Suppressor macrophage (primary cell): ENCODE data around the gene C2CD4A.
A peak's percentile ranks its signal among the peaks of the same experiment; 100 is the strongest.
"Not testable (repeated sequence)": the region's sequence is repeated elsewhere in the genome, so short reads cannot be mapped to it uniquely, and the experiment has no call there.

Experiments used
- DNase-seq, 4 experiments: peaks; one replicate each; pipeline ENCODE4 v3.0.0-alpha.2; 2020 to 2022
- total RNA-seq, 17 experiments: gene quantifications; one replicate each; lab custom pipeline; 2026; ENCODE audit warnings: mixed read lengths in 6 of 17, inconsistent platforms in 3 of 17; lab: John Stamatoyannopoulos, UW

The C2CD4A gene, protein sequence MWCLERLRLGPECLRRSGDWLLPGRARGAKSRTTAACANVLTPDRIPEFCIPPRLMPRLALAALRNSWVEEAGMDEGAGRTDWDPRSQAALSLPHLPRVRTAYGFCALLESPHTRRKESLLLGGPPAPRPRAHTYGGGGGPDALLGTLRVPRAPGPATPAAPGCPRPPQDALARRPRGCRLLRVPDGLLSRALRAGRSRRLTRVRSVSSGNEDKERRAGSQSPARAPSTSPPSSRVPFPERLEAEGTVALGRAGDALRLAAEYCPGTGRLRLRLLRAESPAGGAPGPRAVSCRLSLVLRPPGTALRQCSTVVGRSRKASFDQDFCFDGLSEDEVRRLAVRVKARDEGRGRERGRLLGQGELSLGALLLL
- 0 to 1.9 (median 0.06) reads per million in 17 experiments for total RNA-seq

DNA sequence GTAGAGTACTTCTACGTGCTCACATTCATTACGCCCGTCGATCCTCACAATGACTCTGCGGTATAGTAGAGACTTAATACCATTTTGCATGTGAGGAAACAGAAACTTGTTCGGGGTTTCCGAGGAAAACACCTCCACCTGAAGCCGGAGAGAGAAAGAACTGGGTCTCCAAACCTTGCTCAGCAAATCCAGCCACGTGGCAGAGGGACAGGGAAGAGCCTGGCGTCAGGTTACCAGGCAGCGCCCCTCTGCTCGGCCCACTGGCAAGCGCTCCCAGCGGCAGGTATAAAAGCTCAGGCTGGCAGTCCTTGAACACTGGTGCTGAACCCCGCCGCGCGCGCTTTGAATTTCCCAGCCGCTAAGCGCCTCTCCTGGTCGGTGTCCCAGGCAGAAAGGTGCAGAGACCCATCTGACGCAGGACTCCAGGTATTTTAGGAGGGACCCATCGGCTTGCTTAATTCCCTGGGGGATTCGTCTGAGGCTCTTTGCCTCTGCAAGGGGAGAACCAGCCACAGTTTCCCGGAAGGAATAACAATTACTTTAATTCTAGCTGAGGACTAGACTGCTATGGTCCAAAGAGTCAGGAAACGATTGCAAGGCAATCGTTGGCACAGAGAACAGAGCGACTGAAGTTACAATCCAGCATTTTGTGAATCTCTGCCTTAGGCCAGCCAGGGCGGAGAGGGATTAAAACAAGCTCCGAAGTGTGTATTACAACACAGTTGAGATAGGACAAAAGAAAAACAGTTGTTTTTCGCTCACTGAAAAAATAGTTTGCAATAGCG lies at the start of gene C2CD4A:
Gene C2CD4A, plus strand, starts transcription at position 315 of the 785 bp plus-strand sequence. CDS start 637 bp downstream, outside the sequence.
- DNase-seq = peak; percentile 17 to 53 (median 34)

DNA sequence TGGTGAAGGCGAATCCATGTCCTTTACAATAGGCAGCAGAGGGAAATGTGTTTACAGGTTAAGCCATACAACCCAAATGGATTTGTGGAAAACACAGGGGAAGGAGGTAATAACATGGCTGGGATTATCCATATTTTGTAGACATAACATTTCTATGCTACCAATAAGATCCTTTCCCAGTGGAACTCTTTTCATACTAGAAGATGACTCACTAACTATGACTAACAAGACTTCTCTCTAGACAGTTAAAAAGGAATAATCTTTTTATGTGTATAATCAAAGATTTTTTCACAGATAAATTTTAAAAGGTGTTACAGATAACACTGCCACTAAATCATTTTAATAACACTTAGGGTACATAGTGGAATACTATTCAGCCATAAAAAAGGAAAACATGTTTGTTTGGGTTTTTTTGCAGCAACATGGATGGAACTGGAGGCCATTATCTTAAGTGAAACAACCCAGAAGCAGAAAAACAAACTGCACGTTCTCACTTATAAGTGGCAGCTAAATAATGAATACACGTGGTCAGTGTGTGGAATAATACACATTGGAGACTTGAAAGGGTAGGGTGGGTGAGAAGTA lies 46.1 kb upstream of the C2CD4A start:
- no peak for DNase-seq

DNA sequence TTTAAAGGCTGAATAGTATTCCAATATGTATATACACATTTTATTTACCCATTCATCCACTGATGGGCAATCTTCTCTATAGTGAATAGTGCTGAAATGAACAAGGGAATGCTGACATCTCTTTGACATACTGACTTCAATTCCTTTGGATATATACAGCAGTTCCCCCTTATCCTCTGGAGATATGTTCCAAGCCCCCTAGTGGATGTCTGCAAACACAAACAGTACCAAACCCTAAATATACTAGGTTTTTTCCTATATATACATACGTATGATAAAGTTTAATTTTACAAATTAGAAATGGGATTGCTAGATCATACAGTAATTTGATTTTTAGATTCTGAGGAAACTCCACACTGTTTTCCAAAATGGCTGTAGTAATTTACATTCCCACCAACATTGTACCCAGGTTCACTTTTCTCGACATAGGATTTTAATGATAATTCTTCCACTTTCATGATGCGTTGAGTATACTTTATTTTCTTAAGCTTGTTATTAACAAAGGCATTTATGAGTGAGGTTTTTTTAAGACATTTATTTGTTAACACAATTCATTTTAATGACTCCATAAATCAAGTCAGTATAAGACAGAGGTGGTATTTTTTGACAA lies 44.7 kb upstream of the C2CD4A start:
- DNase-seq = peak in 3 of 4 experiments; percentile 5 to 36 (median 6)

DNA sequence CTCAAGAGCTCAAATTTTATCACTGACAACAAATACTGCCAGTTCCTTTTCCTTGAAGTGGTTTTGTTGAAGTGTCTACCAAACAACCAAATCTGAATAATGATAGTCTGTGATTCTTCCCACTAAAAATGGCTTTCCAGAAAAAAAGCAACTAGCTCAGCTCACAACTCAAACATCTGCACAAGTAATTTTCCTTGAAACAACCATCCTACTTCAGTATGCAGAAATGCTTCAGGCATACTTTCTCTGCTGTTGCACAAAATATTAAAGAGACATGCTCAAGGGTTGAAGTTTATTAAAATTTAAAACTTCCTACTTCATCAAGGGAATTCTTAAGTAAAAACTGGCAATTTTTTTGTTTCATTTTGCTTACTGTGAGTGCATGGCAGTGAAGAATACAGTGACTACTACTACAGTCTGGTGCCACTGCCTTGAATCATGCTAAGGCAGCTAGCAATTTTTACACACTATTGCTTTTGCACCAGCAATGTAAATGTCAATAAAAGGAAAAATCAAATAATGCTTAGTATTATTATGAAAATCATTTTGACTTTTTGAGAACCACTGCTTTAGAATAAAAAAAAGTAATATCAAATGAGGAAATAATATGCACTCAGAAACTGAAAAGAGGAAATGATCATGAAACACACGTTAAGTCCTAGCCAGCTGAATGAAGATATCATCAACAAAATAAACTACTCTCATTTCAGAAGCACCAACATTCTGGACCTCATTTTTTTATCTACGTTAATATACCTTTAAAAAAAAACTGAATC lies 40.1 kb upstream of the C2CD4A start:
- DNase-seq = peak in 2 of 4 experiments; percentile 52 to 56

DNA sequence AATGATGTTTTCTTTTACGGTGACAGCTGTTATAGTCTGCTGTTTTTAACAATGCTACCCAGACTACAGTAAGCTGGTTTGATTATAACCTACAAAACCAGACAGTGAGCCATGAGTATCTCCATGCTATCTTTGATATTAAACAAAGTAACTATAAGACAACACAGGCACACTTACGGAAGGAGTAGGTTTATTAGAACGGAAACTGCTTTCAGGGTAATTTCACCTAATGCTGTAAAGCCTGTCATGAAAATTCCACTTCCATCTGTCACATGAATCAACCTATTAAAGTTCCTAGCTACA lies 39.6 kb upstream of the C2CD4A start:
- no peak for DNase-seq

DNA sequence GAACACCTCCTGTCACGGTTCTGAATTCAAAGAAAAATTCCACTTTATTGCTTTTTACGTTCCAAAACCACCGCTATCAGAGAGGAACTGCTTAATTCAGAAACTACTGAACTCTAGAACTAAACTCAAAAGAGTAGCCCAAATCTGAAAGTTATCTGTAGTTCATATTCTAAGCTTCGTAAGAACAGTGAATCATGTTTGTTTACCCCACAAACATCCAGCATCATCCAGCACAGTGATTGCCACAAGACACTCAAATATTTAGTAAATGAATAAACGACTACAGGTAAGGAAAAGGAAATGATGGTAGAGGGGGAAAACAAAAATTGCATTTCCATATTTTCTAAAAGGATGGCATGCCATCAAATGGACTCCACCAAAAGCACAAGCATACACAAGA lies 38.9 kb upstream of the C2CD4A start:
- DNase-seq = no peak

DNA sequence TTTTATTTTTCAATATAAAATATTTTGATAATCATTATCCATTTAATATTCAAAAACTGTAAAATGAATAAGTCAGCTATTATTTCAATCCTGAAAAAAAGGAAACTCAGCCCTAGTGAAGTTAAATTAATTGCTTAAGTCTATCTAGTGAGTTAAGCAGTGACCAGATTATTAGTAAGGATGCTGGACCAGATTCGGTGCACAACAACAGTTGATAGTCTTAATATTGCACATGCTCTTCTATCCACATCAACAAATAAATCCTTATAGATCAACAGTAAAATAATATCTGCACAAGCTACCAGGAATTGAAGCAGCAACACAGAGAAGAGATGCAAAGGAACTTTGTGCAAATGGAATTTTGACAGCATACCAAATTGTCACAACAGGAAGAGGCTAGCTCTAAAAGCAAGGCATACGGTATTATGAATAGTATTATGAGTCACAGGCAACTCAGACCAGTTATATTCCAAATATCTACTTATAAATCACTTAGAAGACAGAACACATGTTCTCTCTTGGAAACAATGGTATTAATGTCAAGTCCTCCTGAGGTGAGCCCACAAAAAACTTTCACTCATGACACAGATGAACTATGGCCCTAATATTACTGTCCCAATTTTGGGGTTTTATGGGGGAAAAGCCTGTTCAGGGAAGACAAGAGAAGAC lies 31.4 kb upstream of the C2CD4A start:
- no peak for DNase-seq

DNA sequence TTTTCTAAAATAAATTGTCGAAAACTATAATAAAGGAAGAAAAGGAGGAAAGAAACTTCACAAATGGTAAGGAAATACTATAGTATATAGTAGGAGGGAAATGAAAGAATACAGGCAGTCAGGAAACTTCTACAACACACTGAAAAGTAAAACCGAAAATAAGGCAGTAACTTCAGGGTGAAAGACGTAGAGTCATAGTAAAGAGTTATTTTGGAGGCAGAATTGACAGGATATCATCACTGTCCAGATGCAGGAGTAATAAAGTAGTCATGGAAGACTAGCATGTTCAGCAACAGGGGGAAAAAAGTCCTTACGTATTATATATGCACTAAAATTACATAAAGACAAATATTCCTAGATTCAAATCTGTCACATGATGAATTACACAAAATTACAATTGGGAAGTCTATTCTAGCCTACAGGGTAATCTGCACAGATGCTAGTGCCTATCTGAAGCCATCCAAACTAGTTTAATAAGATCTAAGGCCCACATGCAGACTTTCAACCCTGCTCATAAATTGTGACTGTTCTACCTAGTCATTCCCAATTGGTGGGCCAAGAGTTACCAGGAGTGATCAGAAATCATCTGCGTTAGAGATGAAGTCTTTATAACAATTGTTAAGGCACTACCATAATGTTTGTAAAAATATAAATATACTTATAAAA lies 20.6 kb upstream of the C2CD4A start:
- no peak for DNase-seq

DNA sequence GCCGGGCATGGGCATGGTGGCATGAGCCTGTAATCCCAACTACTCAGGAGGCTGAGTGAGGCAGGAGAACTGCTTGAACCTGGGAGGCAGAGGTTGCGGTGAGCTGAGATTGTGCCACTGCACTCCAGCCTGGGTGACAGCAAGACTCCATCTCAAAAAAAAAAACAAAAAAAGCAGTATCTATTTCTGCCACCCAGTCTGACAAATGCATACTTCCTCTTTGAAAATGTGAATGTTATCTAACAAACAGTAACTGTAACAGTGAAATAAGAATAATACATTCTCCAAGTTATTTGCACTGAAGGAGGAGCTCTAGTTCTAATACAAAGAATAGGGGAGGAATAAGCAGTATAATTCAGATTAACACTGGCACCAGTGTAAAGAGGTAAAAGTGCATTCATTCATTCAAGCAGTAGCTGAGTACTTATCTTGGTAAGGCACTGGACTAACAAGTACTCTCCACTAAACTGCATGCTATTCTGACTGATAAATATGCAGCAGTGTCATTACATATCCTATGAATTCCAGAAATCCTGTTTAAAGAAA lies 19.4 kb upstream of the C2CD4A start:
- peak in 2 of 4 experiments; percentile 42 to 43 for DNase-seq

DNA sequence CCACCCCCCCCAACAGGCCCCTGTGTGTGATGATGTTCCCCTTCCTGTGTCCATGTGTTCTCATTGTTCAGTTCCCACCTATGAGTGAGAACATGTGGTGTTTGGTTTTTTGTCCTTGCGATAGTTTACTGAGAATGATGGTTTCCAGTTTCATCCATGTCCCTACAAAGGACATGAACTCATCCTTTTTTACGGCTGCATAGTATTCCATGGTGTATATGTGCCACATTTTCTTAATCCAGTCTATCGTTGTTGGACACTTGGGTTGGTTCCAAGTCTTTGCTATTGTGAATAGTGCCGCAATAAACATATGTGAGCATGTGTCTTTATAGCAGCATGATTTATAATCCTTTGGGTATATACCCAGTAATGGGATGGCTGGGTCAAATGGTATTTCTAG lies 18.5 kb upstream of the C2CD4A start:
- DNase-seq = not testable (repeated sequence)

DNA sequence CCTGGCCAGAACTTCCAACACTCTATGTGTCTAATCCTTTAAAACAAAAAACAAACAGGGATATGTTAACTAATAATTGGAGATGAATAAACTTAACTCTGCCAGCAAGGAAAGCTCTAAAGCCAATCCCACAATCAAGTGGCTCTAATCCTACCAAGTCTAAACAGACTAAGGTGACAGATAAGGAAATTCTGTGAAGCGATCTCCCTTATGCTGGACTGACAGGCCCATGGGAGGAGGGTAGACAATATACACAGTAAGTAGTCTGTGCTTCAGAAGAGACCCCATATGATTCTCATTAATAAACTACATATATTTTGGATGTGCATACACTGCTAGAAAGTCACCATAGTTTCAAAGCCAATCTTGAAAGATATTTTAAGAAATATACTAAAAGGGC lies 16.7 kb upstream of the C2CD4A start:
- no peak for DNase-seq

DNA sequence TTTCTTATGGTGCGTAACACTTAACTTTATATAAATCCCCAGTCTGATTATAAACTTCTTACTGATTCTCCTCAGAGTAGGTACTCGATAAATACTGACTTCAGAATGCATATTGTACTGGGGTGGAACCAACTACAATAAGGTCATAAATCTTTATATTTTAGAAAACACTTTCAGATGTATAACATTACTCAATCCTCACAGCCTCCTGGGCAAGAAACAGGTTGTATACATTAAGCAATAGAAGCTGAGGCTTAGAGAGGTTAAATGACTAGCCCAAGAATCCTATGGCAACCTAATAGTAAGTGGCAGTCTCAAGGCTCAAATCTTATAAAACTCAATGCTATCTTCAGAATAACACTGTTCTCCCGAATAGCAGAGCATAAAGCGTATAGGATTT lies 15.6 kb upstream of the C2CD4A start:
- no peak for DNase-seq

DNA sequence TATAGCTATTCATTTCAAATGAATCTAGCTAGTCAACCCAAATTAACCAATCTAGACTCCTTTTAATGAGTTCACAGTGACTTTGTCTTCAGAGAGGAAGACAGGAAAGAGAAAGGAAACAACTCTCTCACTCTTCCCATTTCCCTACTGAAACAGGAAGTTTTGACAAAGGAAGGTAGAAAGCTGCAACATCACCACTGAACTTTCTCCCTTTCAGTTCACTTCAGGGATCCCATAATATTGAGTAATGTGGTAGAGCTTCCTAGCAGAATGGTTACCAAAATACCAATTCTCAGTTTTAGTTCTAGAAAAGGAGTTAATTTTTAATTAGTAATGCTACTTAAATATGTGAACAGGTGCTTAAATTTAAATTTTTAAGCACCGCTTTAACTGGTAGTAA lies 14.1 kb upstream of the C2CD4A start:
- peak in 2 of 4 experiments; percentile 36 to 44 for DNase-seq

DNA sequence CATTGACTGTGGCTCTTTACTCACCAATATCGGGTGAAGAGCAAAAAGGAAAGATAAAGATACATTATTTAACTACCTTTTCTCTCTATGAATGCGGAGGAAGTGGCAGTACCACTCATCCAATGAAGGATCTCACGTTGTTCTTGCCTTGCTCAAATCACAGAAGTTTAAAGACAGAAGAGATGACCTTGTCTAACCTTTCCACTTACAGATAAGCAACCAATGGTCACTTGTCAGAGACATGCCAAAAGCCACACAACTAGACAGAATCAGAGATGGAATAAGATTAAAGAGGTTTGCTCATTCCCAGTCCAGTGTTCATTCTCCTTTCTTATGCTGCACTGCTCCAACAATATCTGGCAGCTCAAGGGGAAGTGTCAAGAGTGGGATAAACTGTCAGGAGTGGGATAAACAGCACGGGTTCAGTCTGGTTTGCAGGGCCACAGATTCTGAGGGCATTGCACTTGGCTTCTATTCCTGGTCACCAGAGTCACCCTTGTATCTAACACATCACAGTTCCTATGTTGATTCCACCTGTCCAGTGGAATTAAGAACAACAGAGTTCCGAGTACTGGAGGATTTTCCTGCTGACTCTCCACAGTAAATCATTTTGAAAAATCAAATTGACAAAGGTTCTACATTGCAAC lies 13.2 kb upstream of the C2CD4A start:
- no peak for DNase-seq

DNA sequence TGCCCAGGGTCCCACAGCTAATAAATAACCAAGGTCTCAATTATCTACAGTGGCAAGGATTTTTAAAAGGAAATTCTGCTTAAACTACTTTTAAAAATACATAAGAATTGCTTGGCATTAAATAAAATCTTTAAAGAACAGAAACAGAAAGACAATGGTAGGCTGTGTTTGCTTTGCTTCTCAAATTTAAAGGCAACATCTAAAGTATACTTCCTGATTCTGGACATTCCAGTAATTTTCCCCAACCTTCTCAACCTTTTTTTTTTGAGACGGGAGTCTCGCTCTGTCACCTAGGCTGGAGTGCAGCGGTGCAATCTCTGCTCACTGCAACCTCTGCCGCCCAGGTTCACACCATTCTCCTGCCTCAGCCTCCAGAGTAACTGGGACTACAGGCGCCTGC lies 11.8 kb upstream of the C2CD4A start:
- DNase-seq = no peak

DNA sequence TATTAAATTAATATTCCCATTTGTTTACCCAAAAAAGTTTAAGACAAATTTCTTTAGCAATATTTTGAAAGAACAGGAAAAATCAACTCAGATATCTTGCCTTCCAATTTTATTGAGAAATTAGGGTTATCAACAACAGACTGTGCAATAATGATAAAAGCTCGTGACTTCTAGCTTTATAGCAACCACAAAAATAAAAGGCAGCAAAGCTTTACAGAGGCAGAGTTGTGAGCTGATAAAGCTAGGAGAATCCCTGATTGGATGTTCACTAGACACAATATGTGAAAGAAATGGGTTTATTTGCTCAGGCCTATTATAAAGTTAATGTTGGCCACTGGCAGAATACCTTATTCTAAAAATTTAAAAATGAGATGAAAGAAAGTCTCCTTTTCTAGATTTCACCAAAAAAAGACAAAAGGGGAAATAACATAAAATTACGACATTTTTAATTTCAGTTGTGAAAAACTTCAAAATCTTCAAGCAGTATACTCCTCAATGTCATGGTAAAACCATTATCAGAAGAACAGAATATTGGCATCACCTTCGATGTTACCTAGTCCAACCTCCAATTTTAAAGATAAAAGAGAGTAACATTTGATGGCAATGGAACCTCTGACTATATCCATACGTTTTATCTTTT lies 9.3 kb upstream of the C2CD4A start:
- peak in 2 of 4 experiments; percentile 18 to 34 for DNase-seq

DNA sequence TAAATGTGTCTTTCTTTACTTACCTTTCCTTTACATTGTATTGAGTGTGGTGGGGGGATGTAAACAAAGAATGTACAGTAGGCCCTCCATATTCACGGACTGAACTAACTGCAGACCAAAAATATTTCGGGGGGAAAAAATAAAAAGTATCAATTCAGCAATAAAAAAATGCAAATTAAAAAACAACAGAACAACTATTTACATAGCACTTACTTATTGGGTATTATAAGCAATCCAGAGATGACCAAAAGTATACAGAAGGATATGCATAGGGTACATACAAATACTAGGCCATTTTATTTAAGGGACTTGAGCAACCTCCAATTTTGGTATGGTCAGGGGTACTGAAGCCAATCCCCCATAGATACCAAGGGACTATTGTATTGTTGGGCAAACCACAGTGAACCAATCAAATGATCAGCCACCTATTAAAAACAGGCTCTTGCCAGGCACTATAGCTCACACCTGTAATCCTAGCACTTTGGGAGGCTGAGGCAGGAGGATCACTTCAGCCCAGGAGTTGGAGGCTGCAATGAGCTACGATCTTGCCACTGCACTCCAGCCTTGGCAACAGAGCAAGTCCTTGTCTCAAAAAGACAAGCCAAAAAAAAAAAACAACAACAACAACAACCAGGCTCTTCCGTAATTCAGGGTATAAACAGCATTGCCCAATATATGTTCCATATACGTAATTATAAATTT lies 8.3 kb upstream of the C2CD4A start:
- no peak for DNase-seq

DNA sequence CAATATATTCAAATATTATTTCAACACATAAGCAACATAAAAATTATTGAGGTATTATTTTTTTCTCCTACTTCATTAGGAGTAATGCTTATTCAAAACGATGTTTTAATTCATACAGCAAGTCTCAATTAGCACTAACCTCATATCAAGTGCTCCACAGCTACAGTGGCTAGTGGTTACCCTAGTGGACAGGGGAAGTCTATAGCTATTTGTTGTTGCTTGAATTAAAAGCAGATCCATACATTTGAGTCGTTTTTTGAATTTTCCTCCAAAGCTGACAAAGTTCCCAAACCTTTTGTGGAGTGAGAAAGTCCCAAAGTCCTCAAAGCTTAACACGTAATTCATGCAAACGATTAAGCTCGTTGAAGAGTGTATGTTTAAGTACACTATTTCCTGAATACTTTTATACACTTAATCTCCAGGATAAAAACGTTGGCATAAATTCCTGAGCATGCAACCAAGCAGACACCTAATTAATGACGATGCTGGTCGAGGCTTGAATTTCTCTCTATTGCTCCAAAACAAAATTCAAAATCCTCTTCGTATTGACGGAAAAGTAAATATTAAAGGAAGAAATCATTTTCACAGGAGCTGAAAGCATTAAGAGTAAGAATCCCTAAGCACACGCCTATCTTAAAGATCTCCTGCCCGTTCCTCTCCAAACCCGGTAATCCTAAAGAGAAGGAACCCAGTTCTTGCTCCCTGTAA lies 7.5 kb upstream of the C2CD4A start:
- DNase-seq = peak in 3 of 4 experiments; percentile 19 to 40 (median 33)

DNA sequence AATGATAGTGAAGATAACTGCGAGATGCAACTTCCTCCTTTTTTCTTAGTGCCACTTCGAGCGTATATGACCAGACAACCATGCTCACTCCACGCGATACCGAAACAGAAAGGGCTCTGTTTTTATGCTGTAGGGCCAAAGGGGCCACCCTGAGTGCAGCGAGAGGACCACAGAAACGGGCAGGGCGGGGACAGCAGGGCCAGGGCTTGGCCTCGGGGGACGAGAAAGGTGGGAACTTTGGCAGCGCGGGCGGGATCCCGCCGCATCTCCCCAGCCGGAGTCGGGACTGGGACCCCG lies 7.0 kb upstream of the C2CD4A start:
- peak; percentile 74 to 88 (median 80) for DNase-seq
